HepG2 (cell line): Measurements from ENCODE around the gene SLC35B1. TPM values are rescaled to one million over a fixed set of nuclear protein-coding genes. Genes with fewer than 3 reads are reported as not detected.

Source experiments
- CEBPB ChIP-seq: IDR thresholded peaks from 2 replicates; pipeline ENCODE4 v1.6.1; 2011; ENCODE audit warnings: low read depth, low read length, improper control_type of control experiment, borderline replicate concordance
- FOXJ3 ChIP-seq: sonication (generic); formaldehyde crosslinking; IDR thresholded peaks from 2 replicates; pipeline ENCODE4 v1.4.0; 2020; ENCODE audit warnings: missing genetic modification reagents, mild to moderate bottlenecking, borderline replicate concordance
- HDAC6 ChIP-seq: fragments of 200-600 bp; sonication (generic); IDR thresholded peaks from 2 replicates; pipeline ENCODE4 v1.7.0; 2017; ENCODE audit warnings: mild to moderate bottlenecking, antibody characterized with exemption, low read length, low read depth
- MBD4 ChIP-seq: IDR thresholded peaks from 2 replicates; pipeline ENCODE4 v1.6.1; 2012; ENCODE audit warnings: low read length, inconsistent platforms, borderline replicate concordance
- MLLT10 ChIP-seq: sonication (generic); formaldehyde crosslinking; IDR thresholded peaks from 2 replicates; pipeline ENCODE4 v1.4.0; 2020; ENCODE audit warnings: missing genetic modification reagents
- NBN ChIP-seq: fragments of 450-650 bp; conservative IDR thresholded peaks from 2 replicates; pipeline ENCODE4 v1.6.1; 2017
- NFE2L1 ChIP-seq: sonication (generic); formaldehyde crosslinking; IDR thresholded peaks from 2 replicates; pipeline ENCODE4 v1.4.0; 2020; ENCODE audit warnings: missing genetic modification reagents, mild to moderate bottlenecking, borderline replicate concordance
- PAXIP1 ChIP-seq: sonication (generic); formaldehyde crosslinking; conservative IDR thresholded peaks from 2 replicates; pipeline ENCODE4 v1.4.0; 2020; ENCODE audit warnings: mild to moderate bottlenecking, missing genetic modification reagents, moderate library complexity
- SMYD3 ChIP-seq: sonication (generic); formaldehyde crosslinking; IDR thresholded peaks from 2 replicates; pipeline ENCODE4 v1.8.1; 2023; ENCODE audit warnings: mild to moderate bottlenecking, missing genetic modification reagents
- SNAPC2 ChIP-seq: sonication (generic); formaldehyde crosslinking; IDR thresholded peaks from 2 replicates; pipeline ENCODE4 v1.8.1; 2022; ENCODE audit warnings: mild to moderate bottlenecking, missing genetic modification reagents
- THYN1 ChIP-seq: sonication (generic); formaldehyde crosslinking; IDR thresholded peaks from 2 replicates; pipeline ENCODE4 v1.8.1; 2023; ENCODE audit warnings: low read depth, mild to moderate bottlenecking, moderate library complexity, missing genetic modification reagents, borderline replicate concordance
- ZFP82 ChIP-seq: sonication (generic); formaldehyde crosslinking; IDR thresholded peaks from 2 replicates; pipeline ENCODE4 v1.5.1; 2020; ENCODE audit warnings: mild to moderate bottlenecking, missing genetic modification reagents, borderline replicate concordance
- ZNF20 ChIP-seq: sonication (generic); formaldehyde crosslinking; IDR thresholded peaks from 2 replicates; pipeline ENCODE4 v1.4.0; 2020; ENCODE audit warnings: mild to moderate bottlenecking, moderate library complexity, missing genetic modification reagents
- ZNF737 ChIP-seq: sonication (generic); formaldehyde crosslinking; IDR thresholded peaks from 2 replicates; pipeline ENCODE4 v1.5.0; 2020; ENCODE audit warnings: missing genetic modification reagents, mild to moderate bottlenecking, borderline replicate concordance
- ZNF816 ChIP-seq: sonication (generic); formaldehyde crosslinking; IDR thresholded peaks from 2 replicates; pipeline ENCODE4 v1.8.0; 2022; ENCODE audit warnings: missing genetic modification reagents, mild to moderate bottlenecking, borderline replicate concordance
- polyA plus RNA-seq, 8 experiments: library from polyadenylated mRNA; depleted of rRNA in 3 of 8; stranded (reverse) in 7 of 8; unstranded in 1 of 8; fragments of >200 nt; fragmentation: Illumina TruSeq in 4 of 8; extraction: Trizol in 4 of 8; gene quantifications; 2 replicates each; pipeline versions ENCODE4 v1.2.1 to v1.2.3, GENCODE V29; 2011 to 2016; ENCODE audit warnings: low read depth in 4 of 8, missing spikeins in 1 of 8, mixed read lengths in 1 of 8; ENCODE audit not compliant: insufficient read depth in 1 of 8
- total RNA-seq, 5 experiments: library from RNA; depleted of rRNA; stranded (reverse); fragments of >200 nt; fragmentation: Illumina TruSeq; extraction: Trizol; gene quantifications; 2 replicates each; pipeline ENCODE4 v1.2.3, GENCODE V29; 2016; ENCODE audit warnings: low read depth in 1 of 5
- TF ChIP-seq, protein P1 (sequence below): sonication (generic); formaldehyde crosslinking; IDR thresholded peaks from 2 replicates; pipeline ENCODE4 v1.8.1; 2022; ENCODE audit warnings: low read depth, mild to moderate bottlenecking, missing genetic modification reagents
- TF ChIP-seq, protein P2 (sequence below): sonication (generic); formaldehyde crosslinking; IDR thresholded peaks from 2 replicates; pipeline ENCODE4 v1.9.0; 2021; ENCODE audit warnings: missing genetic modification reagents, borderline replicate concordance
- TF ChIP-seq, protein P3 (sequence below): sonication (generic); formaldehyde crosslinking; IDR thresholded peaks from 2 replicates; pipeline ENCODE4 v1.8.0; 2022; ENCODE audit warnings: missing genetic modification reagents, mild to moderate bottlenecking, inconsistent platforms, borderline replicate concordance

SLC35B1 gene
- total and polyA plus RNA-seq, 2 of the 13 experiments (the other 11 are each of a cell fraction or from before 2014, with no cell fraction given), result 99.6 to 113 TPM

GRCh38 chr17:49707608-49708514 lies at the start of gene SLC35B1 (continued):
- TF ChIP-seq PAXIP1 (CRISPR knock-in tag) (peak; percentile 57), HDAC6 (peak; percentile 97), SNAPC2 (CRISPR knock-in tag) (no peak; the same call in 1 of the 2 replicates), ZNF816 (CRISPR knock-in tag) (peak; percentile 65; the same call in 1 of the 2 replicates), NFE2L1 (CRISPR knock-in tag) (no peak), MBD4 (no peak), THYN1 (CRISPR knock-in tag) (no peak), CEBPB (no peak), FOXJ3 (CRISPR knock-in tag) (peak; percentile 43; the same call in 1 of the 2 replicates), ZNF737 (CRISPR knock-in tag) (no peak; the same call in 1 of the 2 replicates), ZNF20 (CRISPR knock-in tag) (no peak), MLLT10 (CRISPR knock-in tag) (no peak), SMYD3 (CRISPR knock-in tag) (no peak), ZFP82 (peak; percentile 22; the same call in 1 of the 2 replicates), NBN (no peak)
- TF ChIP-seq, protein P1, sequence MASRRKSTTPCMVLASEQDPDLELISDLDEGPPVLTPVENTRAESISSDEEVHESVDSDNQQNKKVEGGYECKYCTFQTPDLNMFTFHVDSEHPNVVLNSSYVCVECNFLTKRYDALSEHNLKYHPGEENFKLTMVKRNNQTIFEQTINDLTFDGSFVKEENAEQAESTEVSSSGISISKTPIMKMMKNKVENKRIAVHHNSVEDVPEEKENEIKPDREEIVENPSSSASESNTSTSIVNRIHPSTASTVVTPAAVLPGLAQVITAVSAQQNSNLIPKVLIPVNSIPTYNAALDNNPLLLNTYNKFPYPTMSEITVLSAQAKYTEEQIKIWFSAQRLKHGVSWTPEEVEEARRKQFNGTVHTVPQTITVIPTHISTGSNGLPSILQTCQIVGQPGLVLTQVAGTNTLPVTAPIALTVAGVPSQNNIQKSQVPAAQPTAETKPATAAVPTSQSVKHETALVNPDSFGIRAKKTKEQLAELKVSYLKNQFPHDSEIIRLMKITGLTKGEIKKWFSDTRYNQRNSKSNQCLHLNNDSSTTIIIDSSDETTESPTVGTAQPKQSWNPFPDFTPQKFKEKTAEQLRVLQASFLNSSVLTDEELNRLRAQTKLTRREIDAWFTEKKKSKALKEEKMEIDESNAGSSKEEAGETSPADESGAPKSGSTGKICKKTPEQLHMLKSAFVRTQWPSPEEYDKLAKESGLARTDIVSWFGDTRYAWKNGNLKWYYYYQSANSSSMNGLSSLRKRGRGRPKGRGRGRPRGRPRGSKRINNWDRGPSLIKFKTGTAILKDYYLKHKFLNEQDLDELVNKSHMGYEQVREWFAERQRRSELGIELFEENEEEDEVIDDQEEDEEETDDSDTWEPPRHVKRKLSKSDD (CRISPR knock-in tag), result peak; percentile 77
- TF ChIP-seq, protein P2, sequence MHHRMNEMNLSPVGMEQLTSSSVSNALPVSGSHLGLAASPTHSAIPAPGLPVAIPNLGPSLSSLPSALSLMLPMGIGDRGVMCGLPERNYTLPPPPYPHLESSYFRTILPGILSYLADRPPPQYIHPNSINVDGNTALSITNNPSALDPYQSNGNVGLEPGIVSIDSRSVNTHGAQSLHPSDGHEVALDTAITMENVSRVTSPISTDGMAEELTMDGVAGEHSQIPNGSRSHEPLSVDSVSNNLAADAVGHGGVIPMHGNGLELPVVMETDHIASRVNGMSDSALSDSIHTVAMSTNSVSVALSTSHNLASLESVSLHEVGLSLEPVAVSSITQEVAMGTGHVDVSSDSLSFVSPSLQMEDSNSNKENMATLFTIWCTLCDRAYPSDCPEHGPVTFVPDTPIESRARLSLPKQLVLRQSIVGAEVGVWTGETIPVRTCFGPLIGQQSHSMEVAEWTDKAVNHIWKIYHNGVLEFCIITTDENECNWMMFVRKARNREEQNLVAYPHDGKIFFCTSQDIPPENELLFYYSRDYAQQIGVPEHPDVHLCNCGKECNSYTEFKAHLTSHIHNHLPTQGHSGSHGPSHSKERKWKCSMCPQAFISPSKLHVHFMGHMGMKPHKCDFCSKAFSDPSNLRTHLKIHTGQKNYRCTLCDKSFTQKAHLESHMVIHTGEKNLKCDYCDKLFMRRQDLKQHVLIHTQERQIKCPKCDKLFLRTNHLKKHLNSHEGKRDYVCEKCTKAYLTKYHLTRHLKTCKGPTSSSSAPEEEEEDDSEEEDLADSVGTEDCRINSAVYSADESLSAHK, result no peak
- TF ChIP-seq, protein P3, sequence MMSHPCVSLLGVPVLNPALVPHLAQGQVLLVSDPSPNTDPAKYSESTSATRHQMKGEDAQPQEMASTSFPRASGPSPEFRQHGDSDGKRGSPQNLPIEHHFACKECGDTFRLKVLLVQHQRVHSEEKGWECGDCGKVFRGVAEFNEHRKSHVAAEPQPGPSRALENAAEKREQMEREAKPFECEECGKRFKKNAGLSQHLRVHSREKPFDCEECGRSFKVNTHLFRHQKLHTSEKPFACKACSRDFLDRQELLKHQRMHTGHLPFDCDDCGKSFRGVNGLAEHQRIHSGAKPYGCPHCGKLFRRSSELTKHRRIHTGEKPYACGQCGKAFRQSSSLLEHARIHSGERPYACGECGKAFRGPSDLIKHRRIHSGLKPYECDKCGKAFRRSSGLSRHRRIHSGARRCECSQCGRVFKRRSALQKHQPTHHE (CRISPR knock-in tag), result peak; percentile 88
